Hematopoietic multipotent progenitor cell treated with erythropoietin and hydrocortisone succinate and interleukin-3 and kit ligand, for 8 days (in vitro differentiated cells): ENCODE results near the gene TKFC.
A peak's percentile ranks its signal among the peaks of the same experiment; 100 is the strongest.

ENCODE experiments used
- DNase-seq: peaks from one replicate; pipeline ENCODE4 v3.0.0-alpha.2; 2015

TKFC gene

GRCh38 chr11:61345954-61346843, 13.2 kb downstream of the TKFC start:
- DNase-seq = peak; percentile 87

GRCh38 chr11:61347916-61348461, 15.0 kb downstream of the TKFC start:
- DNase-seq = no peak

GRCh38 chr11:61349189-61349751, 16.2 kb downstream of the TKFC start:
- DNase-seq = no peak

GRCh38 chr11:61349916-61350315, 16.9 kb downstream of the TKFC start:
- DNase-seq = no peak

- DNase-seq = no peak
These were observed 17.3 kb downstream of the TKFC start for GRCh38 chr11:61350336-61350735.

- no peak for DNase-seq
These were observed 17.8 kb downstream of the TKFC start for GRCh38 chr11:61350803-61351202.

- DNase-seq = no peak
These were observed 19.0 kb downstream of the TKFC start for GRCh38 chr11:61352038-61352437.

- no peak for DNase-seq
These were observed 20.4 kb downstream of the TKFC start for GRCh38 chr11:61353131-61354067.

GRCh38 chr11:61354208-61354607, 21.2 kb downstream of the TKFC start:
- DNase-seq = no peak

GRCh38 chr11:61356706-61357105, 23.7 kb downstream of the TKFC start:
- no peak for DNase-seq

- peak; percentile 11 for DNase-seq
These were observed 24.3 kb downstream of the TKFC start for GRCh38 chr11:61357233-61357893.

- DNase-seq = no peak
These were observed 24.8 kb downstream of the TKFC start for GRCh38 chr11:61357894-61358239.

- DNase-seq = no peak
These were observed 25.5 kb downstream of the TKFC start for GRCh38 chr11:61358566-61358965.

- DNase-seq = no peak
These were observed 26.5 kb downstream of the TKFC start for GRCh38 chr11:61359516-61359915.

GRCh38 chr11:61361237-61361740, 28.3 kb downstream of the TKFC start:
- DNase-seq = no peak

- peak; percentile 95 for DNase-seq
These were observed 28.9 kb downstream of the TKFC start, which contains the start of the genes CYB561A3 and TMEM138 for GRCh38 chr11:61361741-61362541. Gene CYB561A3 (minus strand): TSS chr11:61361882. CDS start chr11:61356713, 5,169 bp downstream. Gene TMEM138 (plus strand): TSS chr11:61362374. CDS start chr11:61364391, 2,017 bp downstream.

- DNase-seq = peak; percentile 66
These were observed 29.5 kb downstream of the TKFC start for GRCh38 chr11:61362542-61362875.

- DNase-seq = no peak
These were observed 31.1 kb downstream of the TKFC start for GRCh38 chr11:61364012-61364675.

GRCh38 chr11:61367406-61367805, 34.4 kb downstream of the TKFC start:
- peak; percentile 95 for DNase-seq

GRCh38 chr11:61368646-61369045, 35.6 kb downstream of the TKFC start:
- no peak for DNase-seq
